HEK293 (cell line): ENCODE measurements around the gene AATF.

Source experiments
- GLI4 ChIP-seq: fragments of 450-650 bp; formaldehyde crosslinking; IDR thresholded peaks from 2 replicates; pipeline ENCODE4 v1.5.1; 2016; ENCODE audit warnings: missing biosample characterization, missing genetic modification characterization
- GLIS2 ChIP-seq: fragments of 450-650 bp; formaldehyde crosslinking; IDR thresholded peaks from 2 replicates; pipeline ENCODE4 v1.5.1; 2016; ENCODE audit warnings: missing biosample characterization, missing genetic modification characterization
- KLF1 ChIP-seq: fragments of 450-650 bp; formaldehyde crosslinking; IDR thresholded peaks from 2 replicates; pipeline ENCODE4 v1.5.1; 2016; ENCODE audit warnings: missing biosample characterization, missing genetic modification characterization
- SALL2 ChIP-seq: fragments of 450-650 bp; formaldehyde crosslinking; IDR thresholded peaks from 2 replicates; pipeline ENCODE4 v1.5.0; 2017; ENCODE audit warnings: missing biosample characterization, mild to moderate bottlenecking, missing genetic modification characterization, borderline replicate concordance
- TCF7L2 ChIP-seq: IDR thresholded peaks from 2 replicates; pipeline ENCODE4 v1.6.1; 2011; ENCODE audit warnings: low read depth, mild to moderate bottlenecking, inconsistent platforms, low read length, moderate library complexity, borderline replicate concordance
- ZBTB17 ChIP-seq: fragments of 450-650 bp; formaldehyde crosslinking; IDR thresholded peaks from 2 replicates; pipeline ENCODE4 v1.5.1; 2016; ENCODE audit warnings: missing biosample characterization, missing genetic modification characterization
- ZBTB7A ChIP-seq: fragments of 450-650 bp; formaldehyde crosslinking; IDR thresholded peaks from 2 replicates; pipeline ENCODE4 v1.5.1; 2016; ENCODE audit warnings: low read depth, missing biosample characterization, missing genetic modification characterization
- ZBTB8A ChIP-seq: fragments of 450-650 bp; formaldehyde crosslinking; IDR thresholded peaks from 2 replicates; pipeline ENCODE4 v1.5.1; 2016; ENCODE audit warnings: missing biosample characterization, missing genetic modification characterization
- ZNF174 ChIP-seq: fragments of 450-650 bp; formaldehyde crosslinking; IDR thresholded peaks from 2 replicates; pipeline ENCODE4 v1.5.0; 2017; ENCODE audit warnings: missing biosample characterization, mild to moderate bottlenecking, missing genetic modification characterization
- ZNF214 ChIP-seq: fragments of 450-650 bp; formaldehyde crosslinking; IDR thresholded peaks from 2 replicates; pipeline ENCODE4 v1.5.1; 2017; ENCODE audit warnings: missing biosample characterization, mild to moderate bottlenecking, missing genetic modification characterization, borderline replicate concordance
- ZSCAN16 ChIP-seq: fragments of 450-650 bp; formaldehyde crosslinking; IDR thresholded peaks from 2 replicates; pipeline ENCODE4 v1.5.1; 2016; ENCODE audit warnings: missing biosample characterization, missing genetic modification characterization
- TF ChIP-seq, protein P1 (sequence below): fragments of 450-650 bp; formaldehyde crosslinking; IDR thresholded peaks from 2 replicates; pipeline ENCODE4 v1.5.1; 2016; ENCODE audit warnings: missing biosample characterization, missing genetic modification characterization
- TF ChIP-seq, protein P2 (sequence below): fragments of 450-650 bp; formaldehyde crosslinking; conservative IDR thresholded peaks from 2 replicates; pipeline ENCODE4 v1.5.1; 2016; ENCODE audit warnings: low read depth, missing biosample characterization, missing genetic modification characterization
- TF ChIP-seq, protein P3 (sequence below): fragments of 450-650 bp; formaldehyde crosslinking; IDR thresholded peaks from 2 replicates; pipeline ENCODE4 v1.5.0; 2017; ENCODE audit warnings: missing biosample characterization, missing genetic modification characterization, borderline replicate concordance

DNA sequence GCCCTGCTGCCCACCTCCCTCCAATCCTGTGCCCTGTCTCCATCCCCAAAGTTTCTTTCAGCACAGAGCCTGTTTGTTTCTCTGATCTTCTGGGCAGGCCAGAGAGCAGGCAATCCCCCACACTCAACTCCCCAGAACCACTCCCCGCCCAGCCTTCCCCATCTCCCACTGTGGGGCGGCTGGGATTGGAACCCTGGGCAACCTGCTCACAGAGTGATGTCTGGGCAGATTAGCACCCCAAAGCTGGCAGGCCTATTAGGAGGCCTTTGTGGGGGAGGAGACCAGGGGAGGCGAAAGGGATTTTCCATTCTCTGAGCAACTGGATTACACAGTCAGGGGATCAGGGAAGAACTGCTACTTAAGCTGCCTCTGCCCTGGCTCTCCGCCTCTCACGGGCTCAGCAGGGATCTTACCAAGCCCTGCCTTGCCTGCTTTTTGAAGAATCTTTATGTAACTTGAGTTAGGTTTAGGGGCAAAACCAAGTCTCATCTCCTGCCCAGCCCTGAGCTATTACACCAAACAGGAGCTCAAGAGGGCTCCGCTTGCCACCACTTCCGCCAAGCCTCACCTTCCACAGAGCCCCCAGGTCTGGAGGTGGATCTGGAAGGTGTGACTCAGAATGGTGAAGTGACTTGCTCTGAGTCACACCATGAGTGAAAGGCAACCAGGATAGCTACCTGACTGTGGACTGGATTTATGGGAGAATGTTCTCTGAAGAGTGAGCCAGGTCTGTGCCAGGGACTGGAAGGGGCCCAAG is 27.5 kb upstream of the AATF start:
- TF ChIP-seq TCF7L2 (no peak), GLI4 (no peak), SALL2 (tag by site-specific recombination) (no peak), ZNF214 (no peak), ZBTB7A (no peak), ZBTB17 (tag by site-specific recombination) (peak; percentile 65), GLIS2 (no peak), ZBTB8A (tag by site-specific recombination) (no peak), ZSCAN16 (no peak), KLF1 (no peak), ZNF174 (tag by site-specific recombination) (no peak)
- TF ChIP-seq, protein P1, sequence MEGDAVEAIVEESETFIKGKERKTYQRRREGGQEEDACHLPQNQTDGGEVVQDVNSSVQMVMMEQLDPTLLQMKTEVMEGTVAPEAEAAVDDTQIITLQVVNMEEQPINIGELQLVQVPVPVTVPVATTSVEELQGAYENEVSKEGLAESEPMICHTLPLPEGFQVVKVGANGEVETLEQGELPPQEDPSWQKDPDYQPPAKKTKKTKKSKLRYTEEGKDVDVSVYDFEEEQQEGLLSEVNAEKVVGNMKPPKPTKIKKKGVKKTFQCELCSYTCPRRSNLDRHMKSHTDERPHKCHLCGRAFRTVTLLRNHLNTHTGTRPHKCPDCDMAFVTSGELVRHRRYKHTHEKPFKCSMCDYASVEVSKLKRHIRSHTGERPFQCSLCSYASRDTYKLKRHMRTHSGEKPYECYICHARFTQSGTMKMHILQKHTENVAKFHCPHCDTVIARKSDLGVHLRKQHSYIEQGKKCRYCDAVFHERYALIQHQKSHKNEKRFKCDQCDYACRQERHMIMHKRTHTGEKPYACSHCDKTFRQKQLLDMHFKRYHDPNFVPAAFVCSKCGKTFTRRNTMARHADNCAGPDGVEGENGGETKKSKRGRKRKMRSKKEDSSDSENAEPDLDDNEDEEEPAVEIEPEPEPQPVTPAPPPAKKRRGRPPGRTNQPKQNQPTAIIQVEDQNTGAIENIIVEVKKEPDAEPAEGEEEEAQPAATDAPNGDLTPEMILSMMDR (tag by site-specific recombination), result no peak
- TF ChIP-seq, protein P2, sequence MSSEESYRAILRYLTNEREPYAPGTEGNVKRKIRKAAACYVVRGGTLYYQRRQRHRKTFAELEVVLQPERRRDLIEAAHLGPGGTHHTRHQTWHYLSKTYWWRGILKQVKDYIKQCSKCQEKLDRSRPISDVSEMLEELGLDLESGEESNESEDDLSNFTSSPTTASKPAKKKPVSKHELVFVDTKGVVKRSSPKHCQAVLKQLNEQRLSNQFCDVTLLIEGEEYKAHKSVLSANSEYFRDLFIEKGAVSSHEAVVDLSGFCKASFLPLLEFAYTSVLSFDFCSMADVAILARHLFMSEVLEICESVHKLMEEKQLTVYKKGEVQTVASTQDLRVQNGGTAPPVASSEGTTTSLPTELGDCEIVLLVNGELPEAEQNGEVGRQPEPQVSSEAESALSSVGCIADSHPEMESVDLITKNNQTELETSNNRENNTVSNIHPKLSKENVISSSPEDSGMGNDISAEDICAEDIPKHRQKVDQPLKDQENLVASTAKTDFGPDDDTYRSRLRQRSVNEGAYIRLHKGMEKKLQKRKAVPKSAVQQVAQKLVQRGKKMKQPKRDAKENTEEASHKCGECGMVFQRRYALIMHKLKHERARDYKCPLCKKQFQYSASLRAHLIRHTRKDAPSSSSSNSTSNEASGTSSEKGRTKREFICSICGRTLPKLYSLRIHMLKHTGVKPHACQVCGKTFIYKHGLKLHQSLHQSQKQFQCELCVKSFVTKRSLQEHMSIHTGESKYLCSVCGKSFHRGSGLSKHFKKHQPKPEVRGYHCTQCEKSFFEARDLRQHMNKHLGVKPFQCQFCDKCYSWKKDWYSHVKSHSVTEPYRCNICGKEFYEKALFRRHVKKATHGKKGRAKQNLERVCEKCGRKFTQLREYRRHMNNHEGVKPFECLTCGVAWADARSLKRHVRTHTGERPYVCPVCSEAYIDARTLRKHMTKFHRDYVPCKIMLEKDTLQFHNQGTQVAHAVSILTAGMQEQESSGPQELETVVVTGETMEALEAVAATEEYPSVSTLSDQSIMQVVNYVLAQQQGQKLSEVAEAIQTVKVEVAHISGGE (tag by site-specific recombination), result no peak
- TF ChIP-seq, protein P3, sequence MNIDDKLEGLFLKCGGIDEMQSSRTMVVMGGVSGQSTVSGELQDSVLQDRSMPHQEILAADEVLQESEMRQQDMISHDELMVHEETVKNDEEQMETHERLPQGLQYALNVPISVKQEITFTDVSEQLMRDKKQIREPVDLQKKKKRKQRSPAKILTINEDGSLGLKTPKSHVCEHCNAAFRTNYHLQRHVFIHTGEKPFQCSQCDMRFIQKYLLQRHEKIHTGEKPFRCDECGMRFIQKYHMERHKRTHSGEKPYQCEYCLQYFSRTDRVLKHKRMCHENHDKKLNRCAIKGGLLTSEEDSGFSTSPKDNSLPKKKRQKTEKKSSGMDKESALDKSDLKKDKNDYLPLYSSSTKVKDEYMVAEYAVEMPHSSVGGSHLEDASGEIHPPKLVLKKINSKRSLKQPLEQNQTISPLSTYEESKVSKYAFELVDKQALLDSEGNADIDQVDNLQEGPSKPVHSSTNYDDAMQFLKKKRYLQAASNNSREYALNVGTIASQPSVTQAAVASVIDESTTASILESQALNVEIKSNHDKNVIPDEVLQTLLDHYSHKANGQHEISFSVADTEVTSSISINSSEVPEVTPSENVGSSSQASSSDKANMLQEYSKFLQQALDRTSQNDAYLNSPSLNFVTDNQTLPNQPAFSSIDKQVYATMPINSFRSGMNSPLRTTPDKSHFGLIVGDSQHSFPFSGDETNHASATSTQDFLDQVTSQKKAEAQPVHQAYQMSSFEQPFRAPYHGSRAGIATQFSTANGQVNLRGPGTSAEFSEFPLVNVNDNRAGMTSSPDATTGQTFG (tag by site-specific recombination), result no peak
